ENCODE measurements around the gene TNNT3.

TNNT3 gene

GRCh38 chr11:1927848-1928469, 8.5 kb downstream of the TNNT3 start:
- TF ChIP-seq TEAD4 (IDR thresholded peaks at IDR 0.05) (no peak), YY1 (IDR thresholded peaks at IDR 0.05; ENCODE audit: low read depth) (no peak), REST (IDR thresholded peaks at IDR 0.05; ENCODE audit: low read depth) (no peak), FOXM1 (IDR thresholded peaks at IDR 0.05; ENCODE audit: borderline replicate concordance, low read depth) (no peak), EGR1 (IDR thresholded peaks at IDR 0.05) (no peak), CEBPB (IDR thresholded peaks at IDR 0.05) (no peak), NFIC (IDR thresholded peaks at IDR 0.05) (no peak), ZBTB7A (IDR thresholded peaks at IDR 0.05; ENCODE audit: low read depth) (no peak), TAF1 (IDR thresholded peaks at IDR 0.05; ENCODE audit: low read depth) (no peak), CREB1 (IDR thresholded peaks at IDR 0.05; ENCODE audit: low read depth) (no peak), TCF12 (IDR thresholded peaks at IDR 0.05; ENCODE audit: low read depth) (no peak), RAD21 (IDR thresholded peaks at IDR 0.05; ENCODE audit: low read depth) (no peak), EP300 (IDR thresholded peaks at IDR 0.05; ENCODE audit: borderline replicate concordance) (no peak)
- TF ChIP-seq, protein P1, sequence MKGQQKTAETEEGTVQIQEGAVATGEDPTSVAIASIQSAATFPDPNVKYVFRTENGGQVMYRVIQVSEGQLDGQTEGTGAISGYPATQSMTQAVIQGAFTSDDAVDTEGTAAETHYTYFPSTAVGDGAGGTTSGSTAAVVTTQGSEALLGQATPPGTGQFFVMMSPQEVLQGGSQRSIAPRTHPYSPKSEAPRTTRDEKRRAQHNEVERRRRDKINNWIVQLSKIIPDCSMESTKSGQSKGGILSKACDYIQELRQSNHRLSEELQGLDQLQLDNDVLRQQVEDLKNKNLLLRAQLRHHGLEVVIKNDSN (IDR thresholded peaks at IDR 0.05) = no peak
- TF ChIP-seq, protein P2, sequence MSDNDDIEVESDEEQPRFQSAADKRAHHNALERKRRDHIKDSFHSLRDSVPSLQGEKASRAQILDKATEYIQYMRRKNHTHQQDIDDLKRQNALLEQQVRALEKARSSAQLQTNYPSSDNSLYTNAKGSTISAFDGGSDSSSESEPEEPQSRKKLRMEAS (IDR thresholded peaks at IDR 0.05) = no peak

DNA sequence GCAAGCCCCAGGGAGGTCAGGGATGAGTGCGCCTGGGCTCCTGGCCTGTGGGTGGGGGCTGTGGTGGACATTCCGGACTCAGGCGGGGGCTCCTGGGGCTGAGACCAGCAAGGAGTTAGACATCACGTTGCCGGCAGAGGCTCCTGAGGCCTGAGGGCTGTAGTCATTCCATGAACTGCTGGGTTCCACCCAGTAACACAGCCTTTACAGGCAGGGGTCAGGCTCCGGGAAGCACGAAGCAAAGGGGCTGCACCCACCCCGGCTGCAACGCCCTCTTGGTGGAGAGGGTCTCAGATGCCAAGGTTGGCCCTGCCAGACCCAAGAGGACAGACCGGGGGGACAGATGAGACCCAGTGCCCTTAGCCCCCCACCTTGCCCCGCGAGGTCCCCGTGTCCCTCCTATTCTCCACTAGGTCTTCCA, 9.0 kb downstream of the TNNT3 start:
- no peak for TF ChIP-seq CEBPB (IDR thresholded peaks at IDR 0.05)
- TF ChIP-seq, protein P1 (IDR thresholded peaks at IDR 0.05) = no peak
- TF ChIP-seq TEAD4 (IDR thresholded peaks at IDR 0.05) = no peak
- no peak for TF ChIP-seq REST (IDR thresholded peaks at IDR 0.05; ENCODE audit: low read depth)
- no peak for TF ChIP-seq CREB1 (IDR thresholded peaks at IDR 0.05; ENCODE audit: low read depth)
- TF ChIP-seq TCF12 (IDR thresholded peaks at IDR 0.05; ENCODE audit: low read depth) = no peak
- TF ChIP-seq NFIC (IDR thresholded peaks at IDR 0.05) = no peak
- TF ChIP-seq RAD21 (IDR thresholded peaks at IDR 0.05; ENCODE audit: low read depth) = no peak
- TF ChIP-seq, protein P2 (IDR thresholded peaks at IDR 0.05) = no peak
- no peak for TF ChIP-seq EGR1 (IDR thresholded peaks at IDR 0.05)
- TF ChIP-seq ZBTB7A (IDR thresholded peaks at IDR 0.05; ENCODE audit: low read depth) = no peak
- no peak for TF ChIP-seq YY1 (IDR thresholded peaks at IDR 0.05; ENCODE audit: low read depth)
- no peak for TF ChIP-seq TAF1 (IDR thresholded peaks at IDR 0.05; ENCODE audit: low read depth)
- no peak for TF ChIP-seq FOXM1 (IDR thresholded peaks at IDR 0.05; ENCODE audit: borderline replicate concordance, low read depth)

DNA sequence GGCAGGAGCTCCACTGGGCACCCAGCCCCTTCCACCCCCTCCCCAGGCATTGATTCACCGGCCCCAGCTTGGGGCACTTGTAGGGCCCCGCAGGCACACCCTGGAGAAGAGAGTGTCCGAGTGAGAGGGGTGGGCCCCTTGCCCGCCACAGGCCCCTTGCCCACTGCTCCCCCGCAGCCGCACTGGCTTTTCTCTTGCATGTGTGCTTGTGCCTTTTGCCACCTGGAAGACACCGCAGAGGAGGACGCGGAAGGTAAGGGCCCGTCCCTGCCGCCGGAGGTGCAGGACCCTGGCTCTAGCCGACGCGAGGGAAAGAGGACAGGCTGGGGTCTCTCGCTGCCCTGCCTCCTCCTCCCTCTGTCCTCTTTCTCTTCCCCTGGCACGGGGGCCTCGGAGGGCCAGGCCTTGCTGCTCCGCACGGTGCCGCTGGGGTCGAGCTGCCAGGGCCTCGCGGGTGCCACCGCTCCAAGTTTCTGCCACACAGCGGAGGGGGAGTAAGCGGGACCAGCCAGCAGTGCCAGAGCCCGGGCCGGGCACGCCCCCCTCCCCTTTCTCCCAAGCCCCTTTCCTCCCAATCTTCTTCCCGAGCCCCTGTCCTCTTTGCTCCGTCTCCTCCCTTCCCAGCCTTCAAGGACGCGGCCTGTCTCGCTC, 9.5 kb downstream of the TNNT3 start:
- TF ChIP-seq, protein P2 (IDR thresholded peaks at IDR 0.05) = no peak
- TF ChIP-seq EGR1 (IDR thresholded peaks at IDR 0.05) = no peak
- TF ChIP-seq TCF12 (IDR thresholded peaks at IDR 0.05; ENCODE audit: low read depth) = no peak
- no peak for TF ChIP-seq REST (IDR thresholded peaks at IDR 0.05; ENCODE audit: low read depth)
- no peak for TF ChIP-seq CEBPB (IDR thresholded peaks at IDR 0.05)
- TF ChIP-seq, protein P1 (IDR thresholded peaks at IDR 0.05) = no peak
- no peak for TF ChIP-seq NFIC (IDR thresholded peaks at IDR 0.05)
- TF ChIP-seq RAD21 (IDR thresholded peaks at IDR 0.05; ENCODE audit: low read depth) = no peak
- no peak for TF ChIP-seq CREB1 (IDR thresholded peaks at IDR 0.05; ENCODE audit: low read depth)
- no peak for TF ChIP-seq ZBTB7A (IDR thresholded peaks at IDR 0.05; ENCODE audit: low read depth)
- TF ChIP-seq TEAD4 (IDR thresholded peaks at IDR 0.05) = no peak
- no peak for TF ChIP-seq YY1 (IDR thresholded peaks at IDR 0.05; ENCODE audit: low read depth)
- TF ChIP-seq EP300 (IDR thresholded peaks at IDR 0.05; ENCODE audit: borderline replicate concordance) = no peak
